ENCODE data around the gene PID1.
"Not testable (repeated sequence)": the region's sequence is repeated elsewhere in the genome, so short reads cannot be mapped to it uniquely, and the experiment has no call there.

PID1 gene

DNA sequence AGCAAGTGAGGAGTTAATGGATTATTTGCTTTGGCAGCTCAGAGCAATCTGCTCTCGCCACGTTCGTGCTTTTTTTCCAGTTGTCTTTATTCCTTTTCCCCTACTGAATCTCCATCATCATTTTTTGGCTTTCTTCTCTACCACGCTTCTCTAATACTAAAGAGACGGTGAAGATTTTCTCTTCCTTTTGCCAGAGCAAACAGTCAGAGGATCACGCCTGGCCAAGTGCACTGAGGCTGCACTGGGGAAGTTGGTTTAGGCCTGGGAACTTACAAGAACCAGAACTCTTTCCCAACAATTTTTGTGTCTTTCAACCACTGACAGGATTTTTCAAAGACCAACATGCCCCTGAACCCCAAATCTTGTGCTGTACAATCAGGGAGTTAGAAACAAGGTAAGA, 172.3 kb downstream of the PID1 start:
- DNase-seq: no peak
- in situ Hi-C loops (cut with HindIII; ENCODE audit: low pct_ligation_motif_present, low pct_unique_long_range_greater_than_20kb, low sequenced_read_pairs): no loop called here

GRCh38 chr2:229096409-229097066, 174.5 kb downstream of the PID1 start:
- no peak for DNase-seq
- in situ Hi-C loops (cut with HindIII; ENCODE audit: low pct_ligation_motif_present, low pct_unique_long_range_greater_than_20kb, low sequenced_read_pairs): no loop called here

DNA sequence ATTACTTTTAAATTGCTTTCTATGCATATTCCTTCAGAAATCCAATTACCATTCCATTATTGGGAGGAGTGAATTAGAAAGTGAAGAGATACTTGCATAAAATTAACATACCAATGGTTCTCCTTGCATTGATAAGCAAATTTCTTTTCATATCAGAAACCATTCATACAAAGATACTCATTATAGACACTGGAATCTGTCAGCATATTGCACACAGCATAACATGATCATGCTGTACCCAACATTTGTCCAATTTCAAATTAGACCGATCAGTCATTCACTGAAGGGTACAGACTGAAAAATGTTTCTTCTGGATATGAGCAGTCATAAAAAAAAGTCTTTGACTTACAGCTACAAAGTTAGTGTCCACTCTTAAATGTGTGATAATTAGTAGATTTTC, 175.6 kb downstream of the PID1 start:
- in situ Hi-C loops (cut with HindIII; ENCODE audit: low pct_ligation_motif_present, low pct_unique_long_range_greater_than_20kb, low sequenced_read_pairs): no loop called here
- no peak for DNase-seq

DNA sequence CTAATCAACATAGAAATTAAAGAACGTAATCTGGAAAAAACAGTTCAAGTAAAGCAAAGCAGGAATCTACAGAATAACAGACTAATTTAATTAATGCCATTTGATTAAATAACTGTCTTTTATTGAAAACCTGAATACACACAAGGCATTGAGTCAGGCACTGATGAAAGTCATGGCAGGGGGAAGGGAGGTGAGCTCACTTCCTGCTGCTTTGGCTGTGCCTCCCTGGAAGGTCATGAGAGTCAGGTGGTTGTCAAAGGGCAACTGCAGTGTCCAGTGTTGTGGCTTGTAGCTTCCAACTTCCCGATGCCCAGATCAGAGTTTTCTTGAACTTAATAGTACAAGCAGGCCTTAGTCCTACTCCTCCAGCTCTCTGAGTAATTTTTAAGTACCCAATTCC, 180.9 kb downstream of the PID1 start:
- in situ Hi-C loops (cut with HindIII; ENCODE audit: low pct_ligation_motif_present, low pct_unique_long_range_greater_than_20kb, low sequenced_read_pairs): no loop called here
- DNase-seq: no peak

DNA sequence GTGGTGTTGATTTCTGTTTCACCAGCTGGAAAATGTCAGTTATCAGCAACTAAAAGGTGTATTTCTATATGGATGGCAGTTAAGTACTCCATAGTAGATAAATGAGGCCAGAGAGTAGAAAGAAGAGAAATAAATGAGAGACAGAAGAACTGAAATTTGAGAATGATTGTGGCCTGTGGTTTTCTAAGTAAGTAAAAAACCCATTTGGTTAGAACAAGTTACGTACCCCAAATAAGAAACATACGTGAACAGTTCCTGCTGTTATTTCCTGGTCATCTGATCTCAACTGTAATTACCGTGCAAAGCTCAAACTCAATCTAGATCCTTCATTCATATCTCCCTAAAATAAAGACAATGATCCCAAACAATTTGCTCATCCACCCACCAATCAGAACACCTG, 181.3 kb downstream of the PID1 start:
- in situ Hi-C loops (cut with HindIII; ENCODE audit: low pct_ligation_motif_present, low pct_unique_long_range_greater_than_20kb, low sequenced_read_pairs): no loop called here
- DNase-seq: no peak

DNA sequence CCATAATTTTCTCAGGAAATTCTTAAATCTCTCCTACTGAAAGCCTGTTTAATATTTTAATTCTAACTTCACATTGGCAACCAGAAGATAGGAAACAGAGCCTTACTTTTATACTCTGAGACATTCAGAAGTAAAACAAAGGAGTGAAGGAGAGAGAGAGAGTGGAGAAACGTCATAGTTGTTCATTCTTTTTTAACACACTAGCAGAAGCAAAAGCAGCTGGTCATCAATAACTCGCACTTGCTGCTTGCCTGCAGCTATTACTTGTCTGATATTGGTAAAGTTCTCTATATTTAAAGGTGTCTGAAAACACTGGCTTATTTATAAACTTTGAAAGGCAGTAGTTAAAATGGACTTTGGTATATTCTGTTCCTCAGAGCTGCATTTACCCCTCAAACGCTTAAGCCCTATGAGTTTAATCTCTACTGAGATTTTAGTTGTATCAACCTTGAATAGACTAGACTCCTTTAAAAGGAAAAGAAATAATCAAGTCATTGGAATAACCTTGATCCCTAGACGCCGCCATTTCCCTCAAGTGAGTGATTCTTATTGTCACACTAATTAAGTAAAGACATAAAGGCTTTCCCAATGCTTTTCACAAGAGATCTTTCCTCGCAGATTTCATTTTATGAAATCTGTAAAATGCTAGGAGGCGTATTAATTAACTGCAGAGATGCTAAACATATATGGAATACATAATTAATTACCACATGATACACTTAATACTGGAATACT, 182.0 kb downstream of the PID1 start:
- in situ Hi-C loops (cut with HindIII; ENCODE audit: low pct_ligation_motif_present, low pct_unique_long_range_greater_than_20kb, low sequenced_read_pairs): no loop called here
- DNase-seq: no peak

DNA sequence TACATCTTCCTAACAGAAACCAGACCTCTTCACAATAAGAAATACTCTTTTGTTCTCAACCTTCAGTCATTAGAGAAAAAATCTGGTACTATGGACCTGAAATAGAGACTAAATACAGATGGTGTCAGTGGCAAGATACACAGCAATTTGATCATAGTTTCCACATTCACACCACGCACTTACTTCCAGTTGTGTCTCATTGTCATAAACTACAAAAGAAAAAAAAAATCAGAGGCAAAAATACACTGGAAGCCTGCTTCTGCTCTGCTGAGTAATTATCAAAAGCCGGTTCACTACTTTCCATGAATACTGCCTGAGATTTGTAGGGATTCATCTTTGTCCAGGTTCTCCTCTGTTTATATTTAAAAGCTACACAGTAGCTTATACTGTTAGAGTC, 182.6 kb downstream of the PID1 start:
- in situ Hi-C loops (cut with HindIII; ENCODE audit: low pct_ligation_motif_present, low pct_unique_long_range_greater_than_20kb, low sequenced_read_pairs): no loop called here
- no peak for DNase-seq

GRCh38 chr2:229087843-229088516, 183.1 kb downstream of the PID1 start:
- in situ Hi-C loops (cut with HindIII; ENCODE audit: low pct_ligation_motif_present, low pct_unique_long_range_greater_than_20kb, low sequenced_read_pairs): no loop called here
- no peak for DNase-seq

DNA sequence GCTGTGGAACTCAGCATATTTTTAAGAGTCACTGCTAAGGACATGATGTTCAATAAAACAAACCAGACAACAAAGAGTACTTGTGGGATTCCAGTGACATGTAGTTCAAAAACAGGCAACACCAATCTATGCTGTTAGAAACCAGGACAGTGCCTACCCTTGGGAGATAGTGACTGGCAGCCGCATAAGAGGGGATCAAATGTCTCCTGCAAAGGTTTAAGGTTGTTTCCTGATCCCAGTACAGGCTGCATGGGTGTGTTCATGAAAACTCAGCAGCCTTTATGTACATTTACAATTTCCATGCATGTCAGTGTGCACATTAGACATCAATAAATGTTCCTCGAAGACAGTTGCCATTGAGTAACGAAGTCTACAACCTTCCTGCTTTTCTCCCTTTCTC, 183.8 kb downstream of the PID1 start:
- in situ Hi-C loops (cut with HindIII; ENCODE audit: low pct_ligation_motif_present, low pct_unique_long_range_greater_than_20kb, low sequenced_read_pairs): no loop called here
- DNase-seq: no peak

- DNase-seq: no peak
- in situ Hi-C loops (cut with HindIII; ENCODE audit: low pct_ligation_motif_present, low pct_unique_long_range_greater_than_20kb, low sequenced_read_pairs): no loop called here
These were observed 185.6 kb downstream of the PID1 start for GRCh38 chr2:229085439-229085838.

- in situ Hi-C loops (cut with HindIII; ENCODE audit: low pct_ligation_motif_present, low pct_unique_long_range_greater_than_20kb, low sequenced_read_pairs): no loop called here
These were observed 186.6 kb downstream of the PID1 start for GRCh38 chr2:229084447-229084846.

DNA sequence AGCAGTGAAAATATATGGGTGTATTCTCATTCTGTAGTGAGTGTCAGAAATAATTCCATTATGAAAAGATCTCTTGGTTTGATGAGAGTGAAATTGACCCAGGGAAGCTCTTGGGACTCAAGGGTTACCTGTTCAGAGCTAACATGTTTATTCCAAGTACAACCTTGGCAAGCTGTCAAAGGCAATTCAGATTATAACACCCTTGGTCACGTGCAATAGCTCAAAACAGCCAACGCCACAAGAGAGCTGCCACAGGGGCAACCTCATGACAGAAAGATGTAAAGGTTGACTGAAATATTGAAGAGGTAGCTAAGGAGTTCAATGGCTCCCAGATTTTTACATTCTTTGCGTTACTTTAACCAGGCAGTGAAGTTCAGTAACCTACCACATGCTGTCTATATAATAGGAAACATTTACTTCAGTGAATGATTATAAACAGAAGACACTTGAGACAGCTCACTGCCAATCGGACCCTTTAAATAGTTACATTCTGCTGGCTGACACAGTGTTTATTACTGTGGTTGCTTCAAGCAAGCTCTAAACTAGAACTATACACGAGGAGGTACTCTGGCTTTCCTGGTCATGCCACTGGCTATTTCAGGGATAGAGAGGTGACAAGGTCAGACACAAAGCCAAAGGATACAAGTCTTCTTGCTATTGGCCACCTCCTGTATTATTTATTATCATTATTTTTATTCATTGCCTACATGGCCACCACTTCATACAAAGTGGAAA, 187.3 kb downstream of the PID1 start:
- in situ Hi-C loops (cut with HindIII; ENCODE audit: low pct_ligation_motif_present, low pct_unique_long_range_greater_than_20kb, low sequenced_read_pairs): no loop called here
- no peak for DNase-seq

More at GRCh38 chr2:229084447-229084846, 186.6 kb downstream of the PID1 start:
- no peak for DNase-seq

GRCh38 chr2:229081411-229081810, 189.7 kb downstream of the PID1 start:
- in situ Hi-C loops (cut with HindIII; ENCODE audit: low pct_ligation_motif_present, low pct_unique_long_range_greater_than_20kb, low sequenced_read_pairs): no loop called here
- DNase-seq: no peak

GRCh38 chr2:229080172-229080571, 190.9 kb downstream of the PID1 start:
- in situ Hi-C loops (cut with HindIII; ENCODE audit: low pct_ligation_motif_present, low pct_unique_long_range_greater_than_20kb, low sequenced_read_pairs): no loop called here
- no peak for DNase-seq

DNA sequence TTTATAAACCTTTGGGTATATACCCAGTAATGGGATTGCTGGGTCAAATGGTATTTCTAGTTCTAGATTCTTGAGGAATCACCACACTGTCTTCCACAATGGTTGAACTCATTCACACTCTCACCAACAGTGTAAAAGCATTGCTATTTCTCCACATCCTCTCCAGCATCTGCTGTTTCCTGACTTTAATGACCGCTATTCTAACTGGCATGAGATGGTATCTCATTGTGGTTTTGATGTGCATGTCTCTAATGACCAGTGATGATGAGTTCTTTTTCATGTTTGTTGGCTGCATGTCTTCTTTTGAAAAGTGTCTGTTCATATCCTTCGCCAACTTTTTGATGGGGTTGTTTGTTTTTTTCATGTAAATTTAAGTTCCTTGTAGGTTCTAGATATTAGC, 194.2 kb downstream of the PID1 start:
- DNase-seq; in situ Hi-C loops (cut with HindIII; ENCODE audit: low pct_ligation_motif_present, low pct_unique_long_range_greater_than_20kb, low sequenced_read_pairs): not testable (repeated sequence)

DNA sequence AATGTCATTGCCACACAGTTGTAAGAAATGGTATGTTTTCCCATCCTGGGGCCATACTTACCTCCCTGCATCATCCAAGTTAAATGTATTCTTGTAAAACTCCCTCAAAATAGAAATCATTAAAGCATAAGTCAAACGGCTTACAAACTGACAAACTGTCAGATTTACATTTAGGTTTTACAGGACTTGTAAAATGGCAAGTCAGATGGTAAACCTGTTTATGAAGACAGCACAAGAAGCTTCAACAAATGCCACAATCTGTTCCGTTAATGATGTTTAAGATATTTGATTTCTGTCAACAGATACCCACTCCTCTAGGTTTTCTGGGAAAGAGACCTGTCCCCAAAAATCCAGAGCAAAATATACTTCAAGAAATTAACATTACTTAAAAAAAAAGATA, 197.2 kb downstream of the PID1 start:
- DNase-seq: no peak
- in situ Hi-C loops (cut with HindIII; ENCODE audit: low pct_ligation_motif_present, low pct_unique_long_range_greater_than_20kb, low sequenced_read_pairs): no loop called here

DNA sequence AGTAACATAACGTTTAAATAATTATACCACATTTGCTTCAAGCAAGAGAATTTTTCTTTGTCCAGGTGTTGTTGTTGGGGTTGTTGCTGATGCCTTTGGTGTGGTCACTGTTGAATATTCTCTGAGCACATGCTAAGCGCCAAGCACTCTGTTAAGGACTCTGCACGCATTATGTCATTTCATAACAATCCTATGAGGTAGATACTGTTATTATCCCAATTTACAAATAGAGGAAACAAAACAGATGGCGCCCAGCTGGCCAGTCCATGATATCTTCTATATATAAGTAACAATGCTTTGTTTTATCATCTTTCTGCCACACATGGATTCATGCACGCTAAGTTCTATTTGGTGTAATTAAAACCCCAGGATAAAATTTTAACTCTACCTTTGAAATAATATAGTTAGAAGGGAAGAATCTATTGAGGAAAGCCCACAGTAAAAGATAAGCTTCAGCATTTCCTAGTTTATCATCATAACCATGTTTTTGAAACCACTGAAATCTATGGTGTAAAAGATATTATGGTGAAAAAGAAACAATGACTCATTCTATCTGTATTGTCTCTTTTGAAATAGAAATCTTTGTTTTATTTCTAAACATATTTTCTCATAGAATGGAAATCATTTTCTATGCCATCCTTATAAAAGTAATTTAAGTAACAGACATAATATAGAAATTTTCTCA, 199.7 kb downstream of the PID1 start:
- DNase-seq: no peak
- in situ Hi-C loops (cut with HindIII; ENCODE audit: low pct_ligation_motif_present, low pct_unique_long_range_greater_than_20kb, low sequenced_read_pairs): no loop called here

GRCh38 chr2:229066121-229066715, 204.9 kb downstream of the PID1 start:
- in situ Hi-C loops (cut with HindIII; ENCODE audit: low pct_ligation_motif_present, low pct_unique_long_range_greater_than_20kb, low sequenced_read_pairs): no loop called here
- DNase-seq: no peak

All from ACHN (cell line).